Transverse colon (tissue), 4 donors: ENCODE results near the gene MESP1.

ENCODE experiments used
- POLR2AphosphoS5 ChIP-seq, 3 donors: sonication (generic); formaldehyde crosslinking; IDR thresholded peaks; one replicate each; pipeline ENCODE4 v1.6.1; 2016; ENCODE audit warnings: antibody characterized with exemption in 3 of 3
- TF ChIP-seq, protein P1 (sequence below), 5 experiments: fragments of 200-600 bp in 3 of 5; fragments of 450-650 bp in 2 of 5; sonication (generic) in 3 of 5; IDR thresholded peaks; 1 replicate in 2 of 5; 2 replicates in 3 of 5; pipeline ENCODE4 v1.5.1; 2016 to 2017; ENCODE audit warnings: antibody characterized with exemption in 5 of 5, inconsistent platforms in 3 of 5, mild to moderate bottlenecking in 2 of 5, moderate library complexity in 1 of 5

DNA sequence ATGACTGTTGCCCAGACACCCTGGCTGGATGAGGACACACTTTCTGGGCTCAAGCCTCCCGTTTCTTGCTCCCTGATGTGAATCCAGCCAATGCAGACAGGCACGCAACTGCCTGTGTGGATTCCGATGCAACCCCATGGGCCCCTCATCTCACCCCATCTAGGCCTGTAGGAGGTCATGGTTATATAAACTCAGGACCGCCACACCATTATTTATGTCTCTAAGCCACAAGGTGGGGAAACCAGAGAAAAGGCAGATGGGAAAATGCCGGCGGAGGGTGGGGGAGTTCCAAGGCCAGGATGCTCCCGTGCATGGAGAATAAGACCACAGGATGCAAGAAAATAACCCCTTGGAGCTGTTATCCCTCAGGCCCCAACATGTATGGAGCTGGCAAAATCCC is 2.0 kb downstream of the MESP1 start:
- TF ChIP-seq, protein P1, sequence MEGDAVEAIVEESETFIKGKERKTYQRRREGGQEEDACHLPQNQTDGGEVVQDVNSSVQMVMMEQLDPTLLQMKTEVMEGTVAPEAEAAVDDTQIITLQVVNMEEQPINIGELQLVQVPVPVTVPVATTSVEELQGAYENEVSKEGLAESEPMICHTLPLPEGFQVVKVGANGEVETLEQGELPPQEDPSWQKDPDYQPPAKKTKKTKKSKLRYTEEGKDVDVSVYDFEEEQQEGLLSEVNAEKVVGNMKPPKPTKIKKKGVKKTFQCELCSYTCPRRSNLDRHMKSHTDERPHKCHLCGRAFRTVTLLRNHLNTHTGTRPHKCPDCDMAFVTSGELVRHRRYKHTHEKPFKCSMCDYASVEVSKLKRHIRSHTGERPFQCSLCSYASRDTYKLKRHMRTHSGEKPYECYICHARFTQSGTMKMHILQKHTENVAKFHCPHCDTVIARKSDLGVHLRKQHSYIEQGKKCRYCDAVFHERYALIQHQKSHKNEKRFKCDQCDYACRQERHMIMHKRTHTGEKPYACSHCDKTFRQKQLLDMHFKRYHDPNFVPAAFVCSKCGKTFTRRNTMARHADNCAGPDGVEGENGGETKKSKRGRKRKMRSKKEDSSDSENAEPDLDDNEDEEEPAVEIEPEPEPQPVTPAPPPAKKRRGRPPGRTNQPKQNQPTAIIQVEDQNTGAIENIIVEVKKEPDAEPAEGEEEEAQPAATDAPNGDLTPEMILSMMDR (IDR thresholded peaks at IDR 0.05): no peak
- TF ChIP-seq POLR2AphosphoS5 (IDR thresholded peaks at IDR 0.05): no peak
